Measurements from ENCODE around the gene PLEKHA8.

DNA sequence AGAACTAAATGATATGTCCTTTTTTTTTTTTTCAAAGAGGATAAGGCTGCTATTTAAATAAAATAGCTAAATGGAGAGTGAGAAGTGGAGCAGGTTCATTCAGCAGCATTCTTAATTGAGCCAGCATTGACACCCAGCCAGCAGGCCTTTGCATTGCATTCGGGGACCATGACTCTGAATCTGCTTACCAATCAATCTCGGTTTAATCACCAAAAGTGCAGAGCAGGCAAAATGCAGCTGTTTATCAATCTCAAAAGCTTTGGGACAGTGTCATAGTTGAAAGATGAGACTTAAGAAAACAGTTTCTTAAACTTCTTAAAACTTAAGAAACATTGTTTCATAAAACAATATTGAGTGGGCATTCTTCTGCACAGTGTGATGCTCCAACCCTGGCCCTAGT, 51.7 kb downstream of the PLEKHA8 start:
- TF ChIP-seq, protein P1, sequence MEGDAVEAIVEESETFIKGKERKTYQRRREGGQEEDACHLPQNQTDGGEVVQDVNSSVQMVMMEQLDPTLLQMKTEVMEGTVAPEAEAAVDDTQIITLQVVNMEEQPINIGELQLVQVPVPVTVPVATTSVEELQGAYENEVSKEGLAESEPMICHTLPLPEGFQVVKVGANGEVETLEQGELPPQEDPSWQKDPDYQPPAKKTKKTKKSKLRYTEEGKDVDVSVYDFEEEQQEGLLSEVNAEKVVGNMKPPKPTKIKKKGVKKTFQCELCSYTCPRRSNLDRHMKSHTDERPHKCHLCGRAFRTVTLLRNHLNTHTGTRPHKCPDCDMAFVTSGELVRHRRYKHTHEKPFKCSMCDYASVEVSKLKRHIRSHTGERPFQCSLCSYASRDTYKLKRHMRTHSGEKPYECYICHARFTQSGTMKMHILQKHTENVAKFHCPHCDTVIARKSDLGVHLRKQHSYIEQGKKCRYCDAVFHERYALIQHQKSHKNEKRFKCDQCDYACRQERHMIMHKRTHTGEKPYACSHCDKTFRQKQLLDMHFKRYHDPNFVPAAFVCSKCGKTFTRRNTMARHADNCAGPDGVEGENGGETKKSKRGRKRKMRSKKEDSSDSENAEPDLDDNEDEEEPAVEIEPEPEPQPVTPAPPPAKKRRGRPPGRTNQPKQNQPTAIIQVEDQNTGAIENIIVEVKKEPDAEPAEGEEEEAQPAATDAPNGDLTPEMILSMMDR (IDR thresholded peaks at IDR 0.05; ENCODE audit: low read length), result no peak
- no peak for TF ChIP-seq EZH2 (optimal IDR thresholded peaks at IDR 0.05; ENCODE audit: low read depth, low read length)
